HepG2 (cell line): ENCODE measurements around the gene GLB1L. TPM values are rescaled to one million over a fixed set of nuclear protein-coding genes. Genes with fewer than 3 reads are reported as not detected.

Experiments
- ELF3 ChIP-seq: IDR thresholded peaks from 2 replicates; pipeline ENCODE4 v1.6.1; 2016; ENCODE audit warnings: missing genetic modification reagents, missing compliant biosample characterization
- HNRNPK ChIP-seq: fragments of 200-400 bp; formaldehyde crosslinking; IDR thresholded peaks from 2 replicates; pipeline ENCODE4 v1.6.1; 2018; ENCODE audit warnings: low read length, low read depth, moderate library complexity, mild to moderate bottlenecking; ENCODE audit not compliant: poor library complexity, severe bottlenecking
- KLF6 ChIP-seq: IDR thresholded peaks from 2 replicates; pipeline ENCODE4 v1.8.0; 2016; ENCODE audit warnings: missing biosample characterization, missing genetic modification reagents
- ZBTB14 ChIP-seq: sonication (generic); formaldehyde crosslinking; IDR thresholded peaks from 2 replicates; pipeline ENCODE4 v1.4.0; 2020; ENCODE audit warnings: missing genetic modification reagents
- ZFP90 ChIP-seq: sonication (generic); formaldehyde crosslinking; IDR thresholded peaks from 2 replicates; pipeline ENCODE4 v1.8.0; 2022; ENCODE audit warnings: missing genetic modification reagents, mild to moderate bottlenecking, inconsistent platforms, borderline replicate concordance
- ZHX1 ChIP-seq: sonication (generic); formaldehyde crosslinking; IDR thresholded peaks from 2 replicates; pipeline ENCODE4 v1.8.1; 2022; ENCODE audit warnings: low read depth, mild to moderate bottlenecking, missing genetic modification reagents
- ZNF326 ChIP-seq: sonication (generic); formaldehyde crosslinking; IDR thresholded peaks from 2 replicates; pipeline ENCODE4 v1.4.0; 2020; ENCODE audit warnings: missing genetic modification reagents, borderline replicate concordance
- ZNF749 ChIP-seq: sonication (generic); formaldehyde crosslinking; IDR thresholded peaks from 2 replicates; pipeline ENCODE4 v1.8.0; 2022; ENCODE audit warnings: mild to moderate bottlenecking, missing genetic modification reagents, moderate library complexity, borderline replicate concordance
- polyA plus RNA-seq, 8 experiments: library from polyadenylated mRNA; depleted of rRNA in 3 of 8; stranded (reverse) in 7 of 8; unstranded in 1 of 8; fragments of >200 nt; fragmentation: Illumina TruSeq in 4 of 8; extraction: Trizol in 4 of 8; gene quantifications; 2 replicates each; pipeline versions ENCODE4 v1.2.1 to v1.2.3, GENCODE V29; 2011 to 2016; ENCODE audit warnings: low read depth in 4 of 8, missing spikeins in 1 of 8, mixed read lengths in 1 of 8; ENCODE audit not compliant: insufficient read depth in 1 of 8
- total RNA-seq, 5 experiments: library from RNA; depleted of rRNA; stranded (reverse); fragments of >200 nt; fragmentation: Illumina TruSeq; extraction: Trizol; gene quantifications; 2 replicates each; pipeline ENCODE4 v1.2.3, GENCODE V29; 2016; ENCODE audit warnings: low read depth in 1 of 5
- TF ChIP-seq, protein P1 (sequence below): sonication (generic); formaldehyde crosslinking; IDR thresholded peaks from 2 replicates; pipeline ENCODE4 v1.5.0; 2020; ENCODE audit warnings: mild to moderate bottlenecking, missing genetic modification reagents, borderline replicate concordance
- TF ChIP-seq, protein P2 (sequence below), 2 experiments: sonication (generic) in 1 of 2; formaldehyde crosslinking in 1 of 2; IDR thresholded peaks; 2 replicates each; pipeline versions ENCODE4 v1.4.0 to v1.6.1; 2016 to 2020; ENCODE audit warnings: borderline replicate concordance in 1 of 2, low read depth in 1 of 2, mild to moderate bottlenecking in 1 of 2, missing genetic modification reagents in 1 of 2

The GLB1L gene
- total and polyA plus RNA-seq, 2 of the 13 experiments (the other 11 are each of a cell fraction or from before 2014, with no cell fraction given): 6.8 to 7.3 TPM

- TF ChIP-seq, protein P1, sequence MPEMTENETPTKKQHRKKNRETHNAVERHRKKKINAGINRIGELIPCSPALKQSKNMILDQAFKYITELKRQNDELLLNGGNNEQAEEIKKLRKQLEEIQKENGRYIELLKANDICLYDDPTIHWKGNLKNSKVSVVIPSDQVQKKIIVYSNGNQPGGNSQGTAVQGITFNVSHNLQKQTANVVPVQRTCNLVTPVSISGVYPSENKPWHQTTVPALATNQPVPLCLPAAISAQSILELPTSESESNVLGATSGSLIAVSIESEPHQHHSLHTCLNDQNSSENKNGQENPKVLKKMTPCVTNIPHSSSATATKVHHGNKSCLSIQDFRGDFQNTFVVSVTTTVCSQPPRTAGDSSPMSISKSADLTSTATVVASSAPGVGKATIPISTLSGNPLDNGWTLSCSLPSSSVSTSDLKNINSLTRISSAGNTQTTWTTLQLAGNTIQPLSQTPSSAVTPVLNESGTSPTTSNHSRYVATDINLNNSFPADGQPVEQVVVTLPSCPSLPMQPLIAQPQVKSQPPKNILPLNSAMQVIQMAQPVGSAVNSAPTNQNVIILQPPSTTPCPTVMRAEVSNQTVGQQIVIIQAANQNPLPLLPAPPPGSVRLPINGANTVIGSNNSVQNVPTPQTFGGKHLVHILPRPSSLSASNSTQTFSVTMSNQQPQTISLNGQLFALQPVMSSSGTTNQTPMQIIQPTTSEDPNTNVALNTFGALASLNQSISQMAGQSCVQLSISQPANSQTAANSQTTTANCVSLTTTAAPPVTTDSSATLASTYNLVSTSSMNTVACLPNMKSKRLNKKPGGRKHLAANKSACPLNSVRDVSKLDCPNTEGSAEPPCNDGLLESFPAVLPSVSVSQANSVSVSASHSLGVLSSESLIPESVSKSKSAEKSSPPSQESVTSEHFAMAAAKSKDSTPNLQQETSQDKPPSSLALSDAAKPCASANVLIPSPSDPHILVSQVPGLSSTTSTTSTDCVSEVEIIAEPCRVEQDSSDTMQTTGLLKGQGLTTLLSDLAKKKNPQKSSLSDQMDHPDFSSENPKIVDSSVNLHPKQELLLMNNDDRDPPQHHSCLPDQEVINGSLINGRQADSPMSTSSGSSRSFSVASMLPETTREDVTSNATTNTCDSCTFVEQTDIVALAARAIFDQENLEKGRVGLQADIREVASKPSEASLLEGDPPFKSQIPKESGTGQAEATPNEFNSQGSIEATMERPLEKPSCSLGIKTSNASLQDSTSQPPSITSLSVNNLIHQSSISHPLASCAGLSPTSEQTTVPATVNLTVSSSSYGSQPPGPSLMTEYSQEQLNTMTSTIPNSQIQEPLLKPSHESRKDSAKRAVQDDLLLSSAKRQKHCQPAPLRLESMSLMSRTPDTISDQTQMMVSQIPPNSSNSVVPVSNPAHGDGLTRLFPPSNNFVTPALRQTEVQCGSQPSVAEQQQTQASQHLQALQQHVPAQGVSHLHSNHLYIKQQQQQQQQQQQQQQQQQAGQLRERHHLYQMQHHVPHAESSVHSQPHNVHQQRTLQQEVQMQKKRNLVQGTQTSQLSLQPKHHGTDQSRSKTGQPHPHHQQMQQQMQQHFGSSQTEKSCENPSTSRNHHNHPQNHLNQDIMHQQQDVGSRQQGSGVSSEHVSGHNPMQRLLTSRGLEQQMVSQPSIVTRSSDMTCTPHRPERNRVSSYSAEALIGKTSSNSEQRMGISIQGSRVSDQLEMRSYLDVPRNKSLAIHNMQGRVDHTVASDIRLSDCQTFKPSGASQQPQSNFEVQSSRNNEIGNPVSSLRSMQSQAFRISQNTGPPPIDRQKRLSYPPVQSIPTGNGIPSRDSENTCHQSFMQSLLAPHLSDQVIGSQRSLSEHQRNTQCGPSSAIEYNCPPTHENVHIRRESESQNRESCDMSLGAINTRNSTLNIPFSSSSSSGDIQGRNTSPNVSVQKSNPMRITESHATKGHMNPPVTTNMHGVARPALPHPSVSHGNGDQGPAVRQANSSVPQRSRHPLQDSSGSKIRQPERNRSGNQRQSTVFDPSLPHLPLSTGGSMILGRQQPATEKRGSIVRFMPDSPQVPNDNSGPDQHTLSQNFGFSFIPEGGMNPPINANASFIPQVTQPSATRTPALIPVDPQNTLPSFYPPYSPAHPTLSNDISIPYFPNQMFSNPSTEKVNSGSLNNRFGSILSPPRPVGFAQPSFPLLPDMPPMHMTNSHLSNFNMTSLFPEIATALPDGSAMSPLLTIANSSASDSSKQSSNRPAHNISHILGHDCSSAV: peak; percentile 93; the same call in 1 of the 2 replicates
- TF ChIP-seq HNRNPK (no peak), ZNF749 (CRISPR knock-in tag) (no peak; the same call in 1 of the 2 replicates), KLF6 (CRISPR knock-in tag) (peak; percentile 57; the same call in 1 of the 2 replicates), ZHX1 (no peak), ZBTB14 (peak; percentile 97), ELF3 (peak; percentile 75), ZNF326 (no peak), ZFP90 (CRISPR knock-in tag) (peak; percentile 95; the same call in 1 of the 2 replicates)
- TF ChIP-seq, protein P2, sequence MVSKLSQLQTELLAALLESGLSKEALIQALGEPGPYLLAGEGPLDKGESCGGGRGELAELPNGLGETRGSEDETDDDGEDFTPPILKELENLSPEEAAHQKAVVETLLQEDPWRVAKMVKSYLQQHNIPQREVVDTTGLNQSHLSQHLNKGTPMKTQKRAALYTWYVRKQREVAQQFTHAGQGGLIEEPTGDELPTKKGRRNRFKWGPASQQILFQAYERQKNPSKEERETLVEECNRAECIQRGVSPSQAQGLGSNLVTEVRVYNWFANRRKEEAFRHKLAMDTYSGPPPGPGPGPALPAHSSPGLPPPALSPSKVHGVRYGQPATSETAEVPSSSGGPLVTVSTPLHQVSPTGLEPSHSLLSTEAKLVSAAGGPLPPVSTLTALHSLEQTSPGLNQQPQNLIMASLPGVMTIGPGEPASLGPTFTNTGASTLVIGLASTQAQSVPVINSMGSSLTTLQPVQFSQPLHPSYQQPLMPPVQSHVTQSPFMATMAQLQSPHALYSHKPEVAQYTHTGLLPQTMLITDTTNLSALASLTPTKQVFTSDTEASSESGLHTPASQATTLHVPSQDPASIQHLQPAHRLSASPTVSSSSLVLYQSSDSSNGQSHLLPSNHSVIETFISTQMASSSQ (IDR thresholded peaks at IDR 0.05; ENCODE audit: low read depth): no peak
- TF ChIP-seq, protein P2 (CRISPR knock-in tag; IDR thresholded peaks at IDR 0.05; ENCODE audit: borderline replicate concordance): peak; percentile 18; the same call in 1 of the 2 replicates
These were observed 15.8 kb downstream of the GLB1L start, which contains the start of the genes ANKZF1 and ATG9A (continued) for GRCh38 chr2:219229305-219230058.
